RWPE2 (cell line): ENCODE measurements around the gene TNFRSF13B.
A peak's percentile ranks its signal among the peaks of the same experiment; 100 is the strongest.
"Not testable (repeated sequence)": the region's sequence is repeated elsewhere in the genome, so short reads cannot be mapped to it uniquely, and the experiment has no call there.

Experiments
- ATAC-seq: fragments of 200-7000 bp; cut with Tn5 transposase; 3 replicates; pipeline ENCODE4 v1.9.1; 2021; ENCODE audit warnings: low read depth
- DNase-seq: peaks from one replicate; pipeline ENCODE4 v3.0.0-alpha.2; 2020; ENCODE audit warnings: low spot score
- H3K27ac ChIP-seq: fragments of 450-650 bp; 2 replicates; pipeline ENCODE4 v1.5.1; 2017; ENCODE audit warnings: mild to moderate bottlenecking; ENCODE audit not compliant: poor library complexity, severe bottlenecking
- H3K27me3 ChIP-seq: fragments of 250-450 bp; sonication (Bioruptor Pico); 2 replicates; pipeline ENCODE4 v1.5.1; 2021; ENCODE audit warnings: mild to moderate bottlenecking, moderate library complexity; ENCODE audit not compliant: insufficient read depth, poor library complexity, severe bottlenecking
- H3K36me3 ChIP-seq: fragments of 250-450 bp; sonication (Bioruptor Pico); 2 replicates; pipeline ENCODE4 v1.5.1; 2020; ENCODE audit warnings: low read depth, mild to moderate bottlenecking, moderate library complexity
- H3K4me1 ChIP-seq: fragments of 250-450 bp; sonication (Bioruptor Pico); 2 replicates; pipeline ENCODE4 v1.5.1; 2021; ENCODE audit warnings: mild to moderate bottlenecking, moderate library complexity; ENCODE audit not compliant: insufficient read depth, poor library complexity, severe bottlenecking
- H3K4me3 ChIP-seq: fragments of 250-450 bp; sonication (Bioruptor Pico); 2 replicates; pipeline ENCODE4 v1.5.1; 2021; ENCODE audit warnings: mild to moderate bottlenecking, moderate library complexity; ENCODE audit not compliant: severe bottlenecking
- H3K9me3 ChIP-seq: fragments of 250-450 bp; sonication (Bioruptor Pico); 2 replicates; pipeline ENCODE4 v1.5.1; 2021; ENCODE audit warnings: mild to moderate bottlenecking, moderate library complexity; ENCODE audit not compliant: severe bottlenecking
- CTCF ChIP-seq: fragments of 450-650 bp; IDR thresholded peaks from one replicate; pipeline ENCODE4 v1.5.1; 2017; ENCODE audit warnings: mild to moderate bottlenecking, moderate library complexity; ENCODE audit not compliant: poor library complexity, severe bottlenecking

The TNFRSF13B gene

GRCh38 chr17:16922386-16923096 lies 49.4 kb downstream of the TNFRSF13B start:
- H3K4me1 ChIP-seq = no peaks in the 10 kb centered on the region
- no peak overlapping the region for H3K4me3 ChIP-seq
- H3K27me3 ChIP-seq = no peaks in the 10 kb centered on the region
- no peaks in the 10 kb centered on the region for H3K9me3 ChIP-seq
- ATAC-seq = no peak
- H3K27ac ChIP-seq = no peak overlapping the region
- TF ChIP-seq CTCF = peak; percentile 16
- DNase-seq = peak; percentile 15
- H3K36me3 ChIP-seq = no peaks in the 10 kb centered on the region

GRCh38 chr17:16921451-16921850 lies 50.5 kb downstream of the TNFRSF13B start:
- not testable (repeated sequence) for H3K27me3 ChIP-seq, H3K4me3 ChIP-seq, ATAC-seq, H3K4me1 ChIP-seq, H3K36me3 ChIP-seq, DNase-seq, H3K9me3 ChIP-seq, H3K27ac ChIP-seq

- no peaks in the 10 kb centered on the region for H3K4me1 ChIP-seq
- H3K27me3 ChIP-seq = no peaks in the 10 kb centered on the region
- no peaks in the 10 kb centered on the region for H3K9me3 ChIP-seq
- ATAC-seq (no peak), DNase-seq (peak; percentile 30)
- no peak overlapping the region for H3K4me3 ChIP-seq
- H3K27ac ChIP-seq = no peak overlapping the region
- H3K36me3 ChIP-seq = no peaks in the 10 kb centered on the region
- TF ChIP-seq CTCF = no peak
These were observed 51.3 kb downstream of the TNFRSF13B start for GRCh38 chr17:16920628-16921020.

GRCh38 chr17:16919663-16920627 lies 52.0 kb downstream of the TNFRSF13B start:
- H3K9me3 ChIP-seq = no peaks in the 10 kb centered on the region
- H3K27ac ChIP-seq = no peak overlapping the region
- no peaks in the 10 kb centered on the region for H3K36me3 ChIP-seq
- ATAC-seq (no peak), DNase-seq (no peak)
- no peak overlapping the region for H3K4me3 ChIP-seq
- H3K4me1 ChIP-seq = no peaks in the 10 kb centered on the region
- no peaks in the 10 kb centered on the region for H3K27me3 ChIP-seq
- TF ChIP-seq CTCF = no peak

GRCh38 chr17:16918443-16918842 lies 53.5 kb downstream of the TNFRSF13B start:
- Histone ChIP-seq H3K4me1 (no peaks in the 10 kb centered on the region), H3K9me3 (no peaks in the 10 kb centered on the region), H3K4me3 (no peak overlapping the region), H3K27ac (no peak overlapping the region), H3K27me3 (no peaks in the 10 kb centered on the region), H3K36me3 (no peaks in the 10 kb centered on the region)
- DNase-seq (no peak), ATAC-seq (no peak)
- TF ChIP-seq CTCF = no peak
